Measurements from ENCODE around the gene BAZ1B.
"Not testable (repeated sequence)": the region's sequence is repeated elsewhere in the genome, so short reads cannot be mapped to it uniquely, and the experiment has no call there.

The BAZ1B gene

DNA sequence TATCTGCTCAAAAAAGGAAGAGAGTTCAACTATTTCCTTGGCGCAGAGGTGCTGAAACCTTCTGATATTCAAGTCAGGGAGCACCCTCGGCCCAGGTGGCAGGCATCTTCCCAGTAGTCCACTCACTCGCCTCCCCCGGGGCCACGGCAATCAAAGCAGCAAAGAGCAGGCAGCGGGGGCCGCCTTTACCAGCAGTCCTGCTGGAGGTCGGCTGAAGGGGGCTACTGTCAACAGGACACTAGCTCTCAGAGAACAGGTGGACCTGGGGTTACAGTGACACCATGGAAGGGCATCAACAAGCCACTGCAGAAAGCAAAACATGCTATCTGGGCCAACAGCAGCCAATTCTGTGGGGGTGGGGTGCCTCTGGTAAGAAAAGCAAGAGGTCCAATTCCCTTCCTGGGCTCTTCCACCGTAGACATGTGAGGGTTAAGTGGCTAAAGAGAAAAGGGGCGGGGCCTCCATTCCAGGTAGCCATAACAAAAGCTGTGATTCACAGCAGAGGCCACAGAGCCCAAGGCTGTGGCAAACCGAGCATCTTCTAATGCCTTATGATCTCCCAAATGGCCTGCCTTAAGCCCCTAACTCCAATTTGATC lies 79.1 kb downstream of the BAZ1B start:
- no peak for DNase-seq (ENCODE audit: low spot score)

DNA sequence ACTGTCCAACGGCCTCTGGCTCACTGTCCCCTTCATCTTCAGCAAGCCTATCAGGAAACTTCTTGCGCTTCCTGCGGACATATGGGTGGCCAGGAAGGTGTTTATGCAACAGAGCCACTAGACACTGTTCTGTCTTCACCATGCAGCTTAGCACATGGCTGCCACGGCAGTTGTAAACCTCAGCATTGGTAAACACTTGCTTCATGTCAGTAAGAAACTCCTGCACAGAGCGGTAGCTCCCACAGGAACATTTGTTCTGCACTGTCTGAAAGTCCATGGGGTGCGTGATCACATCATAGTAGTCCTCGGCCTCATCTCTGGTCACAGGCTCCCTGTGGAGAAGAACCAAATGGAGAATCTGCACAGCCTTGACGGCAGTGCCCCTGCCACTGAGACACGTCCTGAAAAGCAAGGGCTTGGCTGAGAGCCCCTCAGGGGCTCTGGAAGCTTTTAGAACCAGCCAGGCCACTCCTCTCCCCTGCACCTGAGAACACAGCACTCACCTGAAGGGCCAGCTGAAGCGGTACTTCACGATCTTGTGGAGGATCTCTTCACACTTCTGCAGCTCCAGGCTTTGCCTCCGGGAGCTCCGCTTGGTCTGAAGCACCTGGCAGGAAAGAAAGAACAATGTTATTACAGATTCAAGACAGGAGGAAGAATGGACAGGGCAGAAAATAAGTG lies 79.7 kb downstream of the BAZ1B start:
- DNase-seq (ENCODE audit: low spot score) = no peak

GRCh38 chr7:73439410-73439704 lies 82.7 kb downstream of the BAZ1B start:
- no peak for DNase-seq (ENCODE audit: low spot score)

GRCh38 chr7:73438547-73439409 lies 83.3 kb downstream of the BAZ1B start:
- no peak for DNase-seq (ENCODE audit: low spot score)

DNA sequence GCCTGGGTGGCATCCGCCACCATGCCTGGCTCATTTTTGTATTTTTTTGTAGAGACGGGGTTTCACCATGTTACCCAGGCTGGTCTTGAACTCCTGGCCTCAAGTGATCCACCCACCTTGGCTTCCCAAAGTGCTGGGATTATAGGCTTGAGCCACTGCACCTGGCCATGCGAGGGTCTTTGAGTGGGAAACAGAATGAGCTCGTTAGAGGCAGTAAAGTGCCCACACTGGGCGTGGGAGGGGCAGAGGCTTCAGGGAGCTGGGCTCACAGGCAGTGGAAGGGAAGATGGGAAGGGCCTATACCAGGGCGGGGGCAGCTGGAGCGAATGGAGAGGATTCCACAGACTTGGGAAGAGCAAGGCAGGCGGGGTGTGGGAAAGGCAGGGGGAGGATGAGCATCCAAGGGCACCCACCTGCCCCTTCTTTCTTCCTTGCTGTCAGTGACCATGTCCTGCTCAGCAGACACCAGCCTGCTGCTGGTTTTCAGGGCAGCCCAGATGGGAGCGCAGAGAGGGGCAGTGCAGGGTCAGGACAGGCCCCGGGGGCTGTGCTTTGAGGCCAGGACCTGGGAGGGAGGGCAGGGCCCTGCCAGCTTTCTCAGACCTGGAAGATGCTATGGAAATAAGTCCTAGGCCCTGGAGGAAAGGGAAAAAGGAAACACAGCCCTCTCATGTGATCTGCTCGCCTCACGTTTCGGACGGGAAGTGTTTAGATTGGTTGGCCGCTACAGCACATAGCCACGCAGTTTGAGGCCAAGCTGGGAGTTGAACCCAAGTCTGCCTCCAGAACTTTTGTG lies 84.3 kb downstream of the BAZ1B start:
- no peak for DNase-seq (ENCODE audit: low spot score)

DNA sequence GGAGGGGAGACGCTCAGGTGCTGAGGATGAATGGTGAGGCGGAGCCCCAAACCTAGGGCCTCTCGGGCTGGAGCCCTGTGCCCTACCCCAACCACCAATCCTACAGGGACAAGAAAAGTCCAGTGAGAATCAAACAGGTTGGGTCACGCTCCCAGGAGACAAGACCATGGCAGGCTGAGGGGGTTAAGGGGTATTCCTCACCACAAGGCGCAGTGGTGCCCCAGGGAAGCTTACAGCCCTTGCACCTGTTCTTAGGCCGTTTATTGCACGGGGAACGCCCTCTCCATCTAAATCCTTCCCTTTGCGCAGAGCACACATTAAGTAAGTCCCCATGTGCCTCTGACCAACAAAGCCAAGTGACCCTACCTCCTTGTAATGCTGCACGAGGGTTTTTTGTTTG lies 85.0 kb downstream of the BAZ1B start:
- no peak for DNase-seq (ENCODE audit: low spot score)

DNA sequence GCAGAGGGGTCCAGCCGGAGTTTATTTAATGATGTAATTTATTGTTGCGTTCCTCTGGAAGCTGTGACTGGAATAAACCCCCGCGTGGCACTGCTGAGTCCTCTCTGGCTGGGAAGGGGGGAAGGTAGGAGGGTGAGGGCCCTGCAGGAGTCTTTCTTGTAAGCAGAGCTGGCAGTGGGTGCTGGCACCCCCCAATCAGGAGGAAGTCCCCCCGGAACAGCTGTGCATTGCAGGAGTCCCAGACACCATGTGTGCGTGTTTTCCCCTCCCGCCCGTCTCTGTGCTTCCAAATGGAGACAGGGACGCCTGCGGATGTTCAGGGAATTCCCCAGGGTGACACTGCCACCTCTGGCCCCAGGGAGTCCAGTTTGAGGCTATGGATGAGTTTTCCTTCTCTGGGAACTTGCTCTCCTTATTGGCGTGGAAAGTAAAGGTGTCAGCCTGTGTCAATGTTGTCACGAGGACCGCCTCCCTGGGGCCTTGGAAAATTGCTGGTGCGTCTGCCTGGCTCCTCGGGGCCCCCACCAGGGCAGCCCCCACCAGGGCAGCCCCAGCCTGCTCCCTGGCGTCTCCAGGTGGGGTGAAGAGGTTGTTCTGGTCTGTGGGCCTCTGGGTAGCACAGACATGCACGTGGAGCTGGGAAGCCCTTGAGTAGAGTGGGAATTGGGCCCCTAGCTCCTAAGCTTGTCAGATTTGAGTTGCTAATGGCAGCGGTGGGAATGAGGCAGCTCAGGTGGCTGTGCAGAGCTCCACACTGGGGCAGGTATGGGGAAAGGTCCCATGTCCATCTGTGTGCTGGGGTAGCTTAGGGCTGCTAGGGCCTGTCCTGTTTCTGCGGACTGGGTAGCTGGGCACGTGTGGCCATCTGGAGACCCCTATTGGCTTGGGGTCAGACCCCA lies 85.8 kb downstream of the BAZ1B start:
- peak; percentile 63 for DNase-seq (ENCODE audit: low spot score)

DNA sequence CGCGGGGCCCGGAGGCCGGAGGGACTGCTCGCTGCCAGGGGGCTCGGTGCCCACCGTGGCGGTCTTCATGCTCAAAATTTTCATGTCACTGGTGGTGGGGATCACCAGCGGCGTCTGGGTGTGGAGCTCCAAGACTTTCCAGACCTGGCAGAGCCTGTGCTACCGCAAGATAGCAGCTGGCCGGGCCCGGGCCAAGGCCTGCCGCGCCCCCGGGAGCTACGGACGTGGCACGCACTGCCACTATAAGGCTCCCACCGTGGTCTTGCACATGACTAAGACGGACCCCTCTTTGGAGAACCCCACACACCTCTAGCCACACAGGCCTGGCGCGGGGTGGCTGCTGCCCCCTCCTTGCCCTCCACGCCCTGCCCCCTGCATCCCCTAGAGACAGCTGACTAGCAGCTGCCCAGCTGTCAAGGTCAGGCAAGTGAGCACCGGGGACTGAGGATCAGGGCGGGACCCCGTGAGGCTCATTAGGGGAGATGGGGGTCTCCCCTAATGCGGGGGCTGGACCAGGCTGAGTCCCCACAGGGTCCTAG lies 86.6 kb downstream of the BAZ1B start:
- no peak for DNase-seq (ENCODE audit: low spot score)

DNA sequence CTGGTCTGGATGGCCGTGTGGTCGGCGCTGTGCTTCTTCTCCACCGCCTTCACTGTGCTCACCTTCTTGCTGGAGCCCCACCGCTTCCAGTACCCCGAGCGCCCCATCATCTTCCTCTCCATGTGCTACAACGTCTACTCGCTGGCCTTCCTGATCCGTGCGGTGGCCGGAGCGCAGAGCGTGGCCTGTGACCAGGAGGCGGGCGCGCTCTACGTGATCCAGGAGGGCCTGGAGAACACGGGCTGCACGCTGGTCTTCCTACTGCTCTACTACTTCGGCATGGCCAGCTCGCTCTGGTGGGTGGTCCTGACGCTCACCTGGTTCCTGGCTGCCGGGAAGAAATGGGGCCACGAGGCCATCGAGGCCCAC lies 87.4 kb downstream of the BAZ1B start:
- no peak for DNase-seq (ENCODE audit: low spot score)

- DNase-seq (ENCODE audit: low spot score) = peak; percentile 33
Measured at GRCh38 chr7:73433924-73434700, 88.0 kb downstream of the BAZ1B start.

GRCh38 chr7:73432676-73433075 lies 89.4 kb downstream of the BAZ1B start:
- no peak for DNase-seq (ENCODE audit: low spot score)

DNA sequence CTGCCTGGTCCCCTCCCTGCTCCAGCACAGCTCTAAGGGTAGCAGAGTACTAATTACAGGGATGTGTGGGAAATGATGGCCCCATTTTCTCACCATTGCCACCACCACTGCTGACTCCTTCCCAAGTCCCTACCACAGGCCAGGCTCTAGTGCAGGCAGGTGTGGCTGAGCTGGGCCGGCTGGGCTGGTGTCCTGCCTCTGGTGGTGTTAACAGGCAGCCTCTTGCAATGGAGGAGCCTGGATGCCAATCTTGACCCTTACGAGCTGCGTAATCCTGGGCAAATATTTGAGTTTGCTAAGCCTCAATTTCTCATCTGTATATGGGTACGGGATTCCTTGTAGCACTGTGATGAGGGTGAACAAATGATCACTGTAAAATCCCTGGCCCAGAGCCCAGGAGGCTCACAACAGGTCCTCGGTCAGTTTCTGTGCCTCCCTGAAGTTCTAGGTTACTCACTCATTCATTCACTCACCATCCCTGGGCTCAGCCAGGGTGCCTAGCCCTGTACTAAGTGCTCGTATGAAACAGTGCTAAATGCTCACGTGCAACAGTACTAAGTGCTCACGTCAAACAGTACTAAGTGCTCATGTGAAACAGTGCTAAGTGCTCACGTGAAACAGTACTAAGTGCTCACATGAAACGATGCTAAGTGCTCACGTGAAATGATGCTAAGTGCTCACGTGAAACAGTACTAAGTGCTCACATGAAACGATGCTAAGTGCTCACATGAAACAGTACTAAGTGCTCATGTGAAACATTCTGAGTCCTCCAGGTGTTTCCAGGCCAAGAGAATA lies 90.9 kb downstream of the BAZ1B start:
- no peak for DNase-seq (ENCODE audit: low spot score)

DNA sequence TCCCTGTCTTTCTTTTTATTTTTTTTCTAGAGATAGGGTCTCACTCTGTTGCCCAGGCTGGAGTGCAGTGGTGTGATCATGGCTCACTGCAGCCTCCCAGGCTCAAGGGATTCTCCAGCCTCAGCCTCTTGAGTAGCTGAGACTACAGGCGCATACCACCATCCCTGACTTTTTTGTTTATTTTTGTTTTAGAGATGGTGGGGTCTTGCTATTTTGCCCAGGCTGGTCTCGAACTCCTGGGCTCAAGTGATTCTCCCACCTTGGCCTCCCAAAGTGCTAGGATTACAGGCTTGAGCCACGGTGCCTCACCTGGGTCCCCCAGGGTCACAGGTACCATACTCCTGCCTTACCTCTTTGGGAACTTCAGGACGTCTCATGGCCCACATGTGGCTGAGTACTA lies 91.6 kb downstream of the BAZ1B start:
- DNase-seq (ENCODE audit: low spot score) = not testable (repeated sequence)

- no peak for DNase-seq (ENCODE audit: low spot score)
Measured at GRCh38 chr7:73429622-73430505, 92.2 kb downstream of the BAZ1B start.

- no peak for DNase-seq (ENCODE audit: low spot score)
Measured at GRCh38 chr7:73429215-73429614, 92.9 kb downstream of the BAZ1B start.

- DNase-seq (ENCODE audit: low spot score) = no peak
Measured at GRCh38 chr7:73427902-73428787, 93.9 kb downstream of the BAZ1B start.

DNA sequence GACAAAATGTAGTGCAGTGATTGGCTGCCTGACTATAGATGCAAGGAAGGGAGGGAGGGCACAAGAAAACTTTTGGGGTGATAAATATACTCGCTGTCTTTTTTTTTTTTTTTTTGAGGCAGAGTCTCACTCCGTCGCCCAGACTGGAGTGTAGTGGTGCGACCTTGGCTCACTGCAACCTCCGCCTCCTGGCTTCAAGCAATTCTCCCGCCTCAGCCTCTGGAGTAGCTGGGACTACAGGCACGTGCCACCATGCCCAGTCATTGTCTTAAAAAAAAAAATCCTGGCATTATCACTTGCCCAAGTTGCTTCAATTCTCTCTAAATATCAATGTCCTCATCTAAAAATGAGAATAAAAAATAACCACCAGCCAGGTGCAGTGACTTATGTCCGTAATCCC lies 96.1 kb downstream of the BAZ1B start:
- DNase-seq (ENCODE audit: low spot score) = no peak
